ENCODE data around the gene IFI35. TPM values are rescaled to one million over a fixed set of nuclear protein-coding genes. Genes with fewer than 3 reads are reported as not detected.

Gene IFI35
- total and polyA plus RNA-seq, 9 donors = 4.5 to 11.1 (median 6.9) TPM

- Histone ChIP-seq H3K27ac (ENCODE audit: low read length) (no peak overlapping the region), H3K27me3 (ENCODE audit: control insufficient read depth, insufficient read depth, low read length) (no peaks in the 10 kb centered on the region), H3K4me1 (ENCODE audit: control insufficient read depth, insufficient read depth, low read length) (no peaks in the 10 kb centered on the region), H3K4me3 (ENCODE audit: low read length) (no peak overlapping the region), H3K36me3 (ENCODE audit: control insufficient read depth, insufficient read depth, low read length) (peaks cover 23% of the 10 kb centered on the region), H3K9me3 (replicated peaks; ENCODE audit: control insufficient read depth, low read depth, low read length) (no peaks in the 10 kb centered on the region)
- 100% methylated on average over 2 of the region's 7 CpGs for WGBS (ENCODE audit: insufficient coverage)
- no peak for DNase-seq
Observed at GRCh38 chr17:43056051-43056450, 49.5 kb downstream of the IFI35 start.

GRCh38 chr17:43062984-43063638 lies 56.5 kb downstream of the IFI35 start:
- Histone ChIP-seq H3K4me1 (ENCODE audit: control insufficient read depth, insufficient read depth, low read length) (no peaks in the 10 kb centered on the region), H3K27me3 (ENCODE audit: control insufficient read depth, insufficient read depth, low read length) (no peaks in the 10 kb centered on the region), H3K9me3 (replicated peaks; ENCODE audit: control insufficient read depth, low read depth, low read length) (no peaks in the 10 kb centered on the region), H3K27ac (ENCODE audit: low read length) (no peak overlapping the region), H3K4me3 (ENCODE audit: low read length) (no peak overlapping the region), H3K36me3 (ENCODE audit: control insufficient read depth, insufficient read depth, low read length) (no peaks in the 10 kb centered on the region)
- 88% methylated on average over 5 of the region's 10 CpGs for WGBS (ENCODE audit: insufficient coverage)
- DNase-seq = no peak

Other genes with a start within 250 kb of the IFI35 start
- gene RAMP2, start 245.6 kb upstream of the IFI35 start, total RNA-seq = 35.9 TPM
- gene RAMP2, start 245.6 kb upstream of the IFI35 start, polyA plus RNA-seq (ENCODE audit: insufficient read depth in 1 of 8, insufficient read length in 8 of 8, low replicate concordance in 1 of 8) = 10 to 100 TPM; 56.8 to 87.2 (median 73.2) TPM
- 41.0 TPM for gene VPS25, start 233.3 kb upstream of the IFI35 start, total RNA-seq
- gene VPS25, start 233.3 kb upstream of the IFI35 start, polyA plus RNA-seq (ENCODE audit: insufficient read depth in 1 of 8, insufficient read length in 8 of 8, low replicate concordance in 1 of 8) = 10 to 100 TPM; 28.7 to 40.0 (median 32.6) TPM
- gene WNK4, start 226.2 kb upstream of the IFI35 start, total RNA-seq = 0.09 TPM
- 1 to 10 TPM in 3 of 8 donors, under 1 TPM in 5; 0.20 to 1.2 (median 0.67) TPM for gene WNK4, start 226.2 kb upstream of the IFI35 start, polyA plus RNA-seq (ENCODE audit: insufficient read depth in 1 of 8, insufficient read length in 8 of 8, low replicate concordance in 1 of 8)
- 84.1 TPM for gene COA3, start 208.1 kb upstream of the IFI35 start, total RNA-seq
- 10 to 100 TPM; 53.6 to 63.9 (median 59.5) TPM for gene COA3, start 208.1 kb upstream of the IFI35 start, polyA plus RNA-seq (ENCODE audit: insufficient read depth in 1 of 8, insufficient read length in 8 of 8, low replicate concordance in 1 of 8)
- gene CNTD1, start 207.9 kb upstream of the IFI35 start, total RNA-seq = 0.04 TPM
- gene CNTD1, start 207.9 kb upstream of the IFI35 start, polyA plus RNA-seq (ENCODE audit: insufficient read depth in 1 of 8, insufficient read length in 8 of 8, low replicate concordance in 1 of 8) = 1 to 10 TPM in 3 of 8 donors, under 1 TPM in 5; 0.37 to 1.6 (median 0.81) TPM
- 37.7 TPM for gene BECN1, start 182.5 kb upstream of the IFI35 start, total RNA-seq
- gene BECN1, start 182.5 kb upstream of the IFI35 start, polyA plus RNA-seq (ENCODE audit: insufficient read depth in 1 of 8, insufficient read length in 8 of 8, low replicate concordance in 1 of 8) = 10 to 100 TPM; 39.8 to 53.5 (median 45.1) TPM
- 26.1 TPM for gene PSME3, start 173.4 kb upstream of the IFI35 start, total RNA-seq
- 10 to 100 TPM; 46.2 to 67.9 (median 55.3) TPM for gene PSME3, start 173.4 kb upstream of the IFI35 start, polyA plus RNA-seq (ENCODE audit: insufficient read depth in 1 of 8, insufficient read length in 8 of 8, low replicate concordance in 1 of 8)
- gene AOC2, start 162.2 kb upstream of the IFI35 start, total RNA-seq = 0.66 TPM
- gene AOC2, start 162.2 kb upstream of the IFI35 start, polyA plus RNA-seq (ENCODE audit: insufficient read depth in 1 of 8, insufficient read length in 8 of 8, low replicate concordance in 1 of 8) = 1 to 10 TPM in 1 of 8 donors, under 1 TPM in 7; 0.41 to 1.2 (median 0.84) TPM
- 6.9 TPM for gene AOC3, start 155.6 kb upstream of the IFI35 start, total RNA-seq
- gene AOC3, start 155.6 kb upstream of the IFI35 start, polyA plus RNA-seq (ENCODE audit: insufficient read depth in 1 of 8, insufficient read length in 8 of 8, low replicate concordance in 1 of 8) = 10 to 100 TPM; 11.7 to 23.6 (median 18.2) TPM
- gene G6PC1, start 106.0 kb upstream of the IFI35 start, total RNA-seq = not detected
- under 1 TPM in 3 of 8 donors, not detected in 5; 0.08 to 0.43 (median 0.26) TPM for gene G6PC1, start 106.0 kb upstream of the IFI35 start, polyA plus RNA-seq (ENCODE audit: insufficient read depth in 1 of 8, insufficient read length in 8 of 8, low replicate concordance in 1 of 8)
- gene AARSD1, start 42.3 kb upstream of the IFI35 start, total RNA-seq = 35.4 TPM
- 10 to 100 TPM; 46.5 to 67.1 (median 56.1) TPM for gene AARSD1, start 42.3 kb upstream of the IFI35 start, polyA plus RNA-seq (ENCODE audit: insufficient read depth in 1 of 8, insufficient read length in 8 of 8, low replicate concordance in 1 of 8)
- 37.3 TPM for gene PTGES3L, start 26.7 kb upstream of the IFI35 start, total RNA-seq
- gene PTGES3L, start 26.7 kb upstream of the IFI35 start, polyA plus RNA-seq (ENCODE audit: insufficient read depth in 1 of 8, insufficient read length in 8 of 8, low replicate concordance in 1 of 8) = 10 to 100 TPM; 37.5 to 81.2 (median 63.0) TPM
- gene RUNDC1, start 26.2 kb upstream of the IFI35 start, total RNA-seq = 5.3 TPM
- gene RUNDC1, start 26.2 kb upstream of the IFI35 start, polyA plus RNA-seq (ENCODE audit: insufficient read depth in 1 of 8, insufficient read length in 8 of 8, low replicate concordance in 1 of 8) = 1 to 10 TPM; 7.3 to 8.3 (median 7.6) TPM
- 3,028 TPM for gene RPL27, start 8.4 kb upstream of the IFI35 start, total RNA-seq
- gene RPL27, start 8.4 kb upstream of the IFI35 start, polyA plus RNA-seq (ENCODE audit: insufficient read depth in 1 of 8, insufficient read length in 8 of 8, low replicate concordance in 1 of 8) = 1,000 to 10,000 TPM; 2,184 to 2,871 (median 2,448) TPM
- gene VAT1, start 15.6 kb downstream of the IFI35 start, total RNA-seq = 50.4 TPM
- gene VAT1, start 15.6 kb downstream of the IFI35 start, polyA plus RNA-seq (ENCODE audit: insufficient read depth in 1 of 8, insufficient read length in 8 of 8, low replicate concordance in 1 of 8) = 10 to 100 TPM; 59.3 to 95.3 (median 77.3) TPM
- 0.35 TPM for gene RND2, start 18.4 kb downstream of the IFI35 start, total RNA-seq
- gene RND2, start 18.4 kb downstream of the IFI35 start, polyA plus RNA-seq (ENCODE audit: insufficient read depth in 1 of 8, insufficient read length in 8 of 8, low replicate concordance in 1 of 8) = 1 to 10 TPM in 3 of 8 donors, under 1 TPM in 5; 0.48 to 1.2 (median 0.83) TPM
- 11.2 TPM for gene BRCA1, start 118.6 kb downstream of the IFI35 start, total RNA-seq
- gene BRCA1, start 118.6 kb downstream of the IFI35 start, polyA plus RNA-seq (ENCODE audit: insufficient read depth in 1 of 8, insufficient read length in 8 of 8, low replicate concordance in 1 of 8) = 10 to 100 TPM in 2 of 8 donors, 1 to 10 TPM in 6; 8.1 to 12.3 (median 9.0) TPM
- 46.8 TPM for gene NBR1, start 164.4 kb downstream of the IFI35 start, total RNA-seq
- 10 to 100 TPM; 47.0 to 64.5 (median 54.1) TPM for gene NBR1, start 164.4 kb downstream of the IFI35 start, polyA plus RNA-seq (ENCODE audit: insufficient read depth in 1 of 8, insufficient read length in 8 of 8, low replicate concordance in 1 of 8)
- 7.8 TPM for gene TMEM106A, start 205.1 kb downstream of the IFI35 start, total RNA-seq
- gene TMEM106A, start 205.1 kb downstream of the IFI35 start, polyA plus RNA-seq (ENCODE audit: insufficient read depth in 1 of 8, insufficient read length in 8 of 8, low replicate concordance in 1 of 8) = 10 to 100 TPM in 1 of 8 donors, 1 to 10 TPM in 7; 5.9 to 10.4 (median 7.8) TPM
- not detected for gene CCDC200, start 221.8 kb downstream of the IFI35 start, total RNA-seq
- 10 to 100 TPM in 2 of 8 donors, 1 to 10 TPM in 6; 3.2 to 13.1 (median 7.3) TPM for gene CCDC200, start 221.8 kb downstream of the IFI35 start, polyA plus RNA-seq (ENCODE audit: insufficient read depth in 1 of 8, insufficient read length in 8 of 8, low replicate concordance in 1 of 8)
- not detected for gene RNU2-1, start 227.2 kb downstream of the IFI35 start, total RNA-seq
- 1 to 10 TPM in 3 of 8 donors, not detected in 5; 1.1 to 2.6 (median 2.5) TPM for gene RNU2-1, start 227.2 kb downstream of the IFI35 start, polyA plus RNA-seq (ENCODE audit: insufficient read depth in 1 of 8, insufficient read length in 8 of 8, low replicate concordance in 1 of 8)

Measured in muscle of leg (tissue), 11 donors.